ENCODE measurements around the gene ZAP70.

The ZAP70 gene

GRCh38 chr2:97735161-97735561 lies 21.8 kb downstream of the ZAP70 start:
- no peak for DNase-seq

DNA sequence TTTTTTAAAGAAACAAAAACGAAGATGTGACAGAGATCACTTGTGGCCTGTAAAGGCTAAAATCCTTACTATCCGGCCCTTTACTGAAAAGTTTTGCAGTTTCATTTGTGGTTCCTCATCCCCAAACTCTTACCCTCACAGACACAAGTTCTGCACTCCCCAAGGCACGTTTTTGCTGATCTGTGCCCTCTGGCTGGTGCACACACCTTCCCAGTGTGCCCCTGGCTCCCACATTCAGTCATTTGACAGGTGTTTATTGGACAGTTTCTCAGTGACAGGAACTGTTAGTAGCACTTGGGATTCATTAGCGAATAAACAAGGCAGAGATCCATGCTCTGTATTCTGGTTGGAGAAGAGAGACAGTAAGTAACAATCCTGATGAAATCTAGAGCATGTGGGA lies 22.8 kb downstream of the ZAP70 start:
- DNase-seq: no peak

DNA sequence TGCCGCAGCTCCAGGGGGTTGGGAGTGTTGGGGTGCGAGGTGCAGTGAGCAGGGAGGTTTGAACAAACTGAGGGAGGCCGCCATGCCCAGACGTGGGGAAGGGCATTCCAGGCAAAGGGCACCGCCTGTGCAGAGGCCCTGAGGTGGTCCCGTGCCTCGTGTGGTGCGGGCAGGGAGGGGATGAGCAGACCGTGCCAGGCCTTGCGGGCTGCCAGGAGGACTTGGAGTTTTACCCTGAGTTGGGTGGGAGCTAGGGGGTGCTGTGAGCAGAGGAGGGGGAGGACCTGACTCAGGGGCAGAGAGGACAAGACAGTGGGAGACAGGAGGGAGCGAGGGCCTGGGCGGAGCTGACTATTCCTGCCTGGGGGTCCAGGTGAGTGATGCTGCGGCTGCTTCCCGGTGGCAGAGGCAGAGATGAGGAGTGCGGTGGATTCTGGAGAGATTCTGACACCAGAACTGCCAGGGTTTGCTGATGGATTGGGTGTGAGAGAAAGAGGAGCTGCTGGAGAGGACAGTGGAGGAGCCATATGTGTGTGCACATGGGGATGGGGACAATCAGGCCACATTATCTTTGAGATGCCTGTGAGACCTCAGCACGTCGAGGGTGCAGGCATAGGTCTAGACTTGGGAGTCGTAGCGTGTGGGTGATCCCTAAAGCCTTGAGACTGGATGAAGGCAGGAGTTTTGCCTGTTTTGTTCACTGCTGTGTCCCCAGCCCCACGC lies 23.4 kb downstream of the ZAP70 start:
- no peak for DNase-seq

DNA sequence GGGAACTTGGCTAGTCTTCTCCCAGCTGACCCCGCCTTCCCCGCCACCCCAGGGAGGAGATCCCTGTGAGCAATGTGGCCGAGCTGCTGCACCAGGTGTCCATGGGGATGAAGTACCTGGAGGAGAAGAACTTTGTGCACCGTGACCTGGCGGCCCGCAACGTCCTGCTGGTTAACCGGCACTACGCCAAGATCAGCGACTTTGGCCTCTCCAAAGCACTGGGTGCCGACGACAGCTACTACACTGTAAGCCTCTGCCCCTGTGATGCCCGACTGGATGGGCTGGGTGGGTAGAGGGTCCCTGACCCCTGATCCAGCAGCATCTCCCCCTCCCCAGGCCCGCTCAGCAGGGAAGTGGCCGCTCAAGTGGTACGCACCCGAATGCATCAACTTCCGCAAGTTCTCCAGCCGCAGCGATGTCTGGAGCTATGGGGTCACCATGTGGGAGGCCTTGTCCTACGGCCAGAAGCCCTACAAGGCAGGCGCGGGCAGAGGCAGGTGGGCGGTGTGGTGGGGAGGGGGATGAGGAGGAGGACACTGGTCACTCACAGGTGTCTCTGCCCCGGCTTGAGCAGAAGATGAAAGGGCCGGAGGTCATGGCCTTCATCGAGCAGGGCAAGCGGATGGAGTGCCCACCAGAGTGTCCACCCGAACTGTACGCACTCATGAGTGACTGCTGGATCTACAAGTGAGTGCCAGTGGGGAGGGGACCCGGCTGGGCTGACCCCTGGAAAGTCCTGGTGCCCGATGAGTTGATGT lies 24.2 kb downstream of the ZAP70 start:
- no peak for DNase-seq

DNA sequence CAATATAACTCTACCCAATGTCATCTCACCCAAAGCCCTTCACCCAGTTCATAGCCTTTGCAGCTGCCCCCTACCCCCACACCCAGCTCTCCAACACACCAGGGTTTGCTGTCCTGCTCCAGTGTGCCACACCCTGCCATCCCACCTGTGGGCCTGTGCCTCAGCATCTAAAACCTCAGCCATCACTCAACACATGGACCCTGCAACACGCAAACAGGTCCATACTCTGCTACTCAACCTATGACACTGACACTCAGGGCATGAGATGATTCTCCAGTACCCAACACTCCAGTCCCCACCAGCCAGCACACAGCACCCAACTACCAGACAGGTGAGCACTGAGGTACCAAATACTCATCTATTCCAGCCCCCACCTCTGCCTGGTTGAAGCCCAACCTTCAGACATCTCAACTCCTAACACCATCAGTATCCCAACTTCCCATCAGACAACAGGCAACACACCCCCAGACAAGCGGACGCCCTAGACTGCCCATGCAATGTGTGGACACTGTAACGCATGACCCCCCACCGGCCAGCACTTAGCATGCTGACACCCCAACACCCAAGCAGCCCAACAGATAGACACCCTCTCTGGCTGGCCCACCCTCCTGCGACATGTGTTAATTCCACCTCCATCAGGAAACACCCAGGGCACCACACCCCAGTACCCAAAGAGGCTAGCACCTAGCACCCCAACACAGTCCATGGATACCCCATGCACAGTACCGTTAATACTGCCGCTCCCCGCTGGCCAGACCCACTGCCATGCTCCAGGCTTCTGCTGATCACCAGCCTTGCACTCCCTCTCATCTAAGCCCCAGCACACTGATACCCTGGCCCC lies 25.0 kb downstream of the ZAP70 start:
- DNase-seq: no peak

DNA sequence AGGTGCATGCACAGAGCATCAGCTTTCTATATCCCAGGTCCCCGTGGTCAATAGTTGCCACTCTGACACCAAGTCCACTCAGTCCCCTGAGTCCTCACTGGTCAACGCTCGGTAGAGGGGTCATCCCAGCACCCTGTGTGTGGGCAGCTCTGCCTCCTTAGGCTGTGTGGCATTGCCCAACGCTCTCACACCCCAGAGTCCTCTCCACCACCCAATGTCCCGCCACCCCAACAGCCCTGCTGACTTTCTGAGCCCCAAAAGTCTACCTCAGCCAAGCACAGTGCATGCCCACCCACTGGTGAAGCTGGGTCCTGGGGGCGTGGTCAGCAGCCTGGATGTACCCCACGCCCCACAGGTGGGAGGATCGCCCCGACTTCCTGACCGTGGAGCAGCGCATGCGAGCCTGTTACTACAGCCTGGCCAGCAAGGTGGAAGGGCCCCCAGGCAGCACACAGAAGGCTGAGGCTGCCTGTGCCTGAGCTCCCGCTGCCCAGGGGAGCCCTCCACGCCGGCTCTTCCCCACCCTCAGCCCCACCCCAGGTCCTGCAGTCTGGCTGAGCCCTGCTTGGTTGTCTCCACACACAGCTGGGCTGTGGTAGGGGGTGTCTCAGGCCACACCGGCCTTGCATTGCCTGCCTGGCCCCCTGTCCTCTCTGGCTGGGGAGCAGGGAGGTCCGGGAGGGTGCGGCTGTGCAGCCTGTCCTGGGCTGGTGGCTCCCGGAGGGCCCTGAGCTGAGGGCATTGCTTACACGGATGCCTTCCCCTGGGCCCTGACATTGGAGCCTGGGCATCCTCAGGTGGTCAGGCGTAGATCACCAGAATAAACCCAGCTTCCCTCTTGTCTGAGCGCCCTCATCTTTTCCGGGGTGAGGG lies 25.9 kb downstream of the ZAP70 start:
- DNase-seq: no peak

DNA sequence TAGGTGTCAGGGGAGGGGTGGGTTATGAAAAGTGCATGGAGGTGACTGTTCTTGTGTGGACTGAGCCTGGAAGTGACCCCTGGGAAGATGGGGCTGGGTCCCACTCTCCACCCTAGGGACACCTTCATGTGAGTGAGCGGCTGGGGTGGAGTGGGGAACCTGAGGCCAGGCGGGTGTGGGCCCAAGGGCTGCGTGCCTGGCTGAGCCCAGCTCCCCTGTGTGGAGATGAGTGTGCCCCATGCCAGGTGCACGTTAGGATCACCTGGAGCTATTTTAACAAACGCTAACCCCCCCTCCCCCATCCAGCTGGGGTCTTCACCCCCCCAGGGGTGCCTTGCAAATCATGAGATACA lies 26.5 kb downstream of the ZAP70 start:
- no peak for DNase-seq

- DNase-seq: peak; percentile 51
Measured at GRCh38 chr2:97740590-97741182, 27.3 kb downstream of the ZAP70 start.

DNA sequence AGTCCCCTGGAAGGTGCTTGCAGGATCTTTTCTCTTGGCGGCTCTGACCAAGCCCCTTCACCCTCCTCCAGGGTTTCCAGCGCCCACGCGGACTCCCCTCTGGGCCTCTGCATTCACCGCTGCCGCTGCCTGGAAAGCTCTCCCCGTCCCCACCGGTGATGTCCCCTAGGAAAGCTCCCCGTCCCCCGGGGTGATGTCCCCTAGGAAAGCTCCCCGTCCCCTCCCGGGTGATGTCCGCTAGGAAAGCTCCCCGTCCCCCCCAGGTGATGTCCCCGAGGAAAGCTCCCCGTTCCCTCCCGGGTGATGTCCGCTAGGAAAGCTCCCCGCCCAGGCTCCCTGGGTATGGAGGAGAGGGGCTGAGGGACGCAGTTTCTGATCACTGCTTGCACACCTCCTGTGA lies 27.9 kb downstream of the ZAP70 start:
- DNase-seq: no peak

- DNase-seq: no peak
Measured at GRCh38 chr2:97741686-97742085, 28.3 kb downstream of the ZAP70 start.

GRCh38 chr2:97742381-97742847 lies 29.0 kb downstream of the ZAP70 start:
- peak; percentile 38 for DNase-seq

DNA sequence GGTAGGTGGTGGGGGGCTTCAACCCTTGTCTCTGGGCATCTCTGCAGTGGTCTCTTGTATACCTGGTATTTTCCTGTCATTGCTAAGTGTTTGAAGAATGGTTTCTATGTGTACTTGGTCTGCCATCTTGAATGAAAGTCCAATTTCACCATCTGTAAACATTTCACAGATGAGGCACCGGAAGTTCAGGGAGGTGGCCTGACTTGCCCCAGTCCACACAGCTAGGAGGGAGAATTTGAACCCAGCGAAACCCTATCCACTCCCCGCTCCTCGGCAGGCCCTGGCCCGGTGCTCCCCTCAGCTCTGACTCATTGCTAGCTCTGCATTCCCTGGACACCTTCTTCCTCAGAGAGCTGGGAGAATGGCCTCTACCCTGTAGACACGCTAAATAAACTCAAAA lies 30.5 kb downstream of the ZAP70 start:
- DNase-seq: no peak

- DNase-seq: peak; percentile 47
Measured at GRCh38 chr2:97745474-97746174, 32.2 kb downstream of the ZAP70 start.

DNA sequence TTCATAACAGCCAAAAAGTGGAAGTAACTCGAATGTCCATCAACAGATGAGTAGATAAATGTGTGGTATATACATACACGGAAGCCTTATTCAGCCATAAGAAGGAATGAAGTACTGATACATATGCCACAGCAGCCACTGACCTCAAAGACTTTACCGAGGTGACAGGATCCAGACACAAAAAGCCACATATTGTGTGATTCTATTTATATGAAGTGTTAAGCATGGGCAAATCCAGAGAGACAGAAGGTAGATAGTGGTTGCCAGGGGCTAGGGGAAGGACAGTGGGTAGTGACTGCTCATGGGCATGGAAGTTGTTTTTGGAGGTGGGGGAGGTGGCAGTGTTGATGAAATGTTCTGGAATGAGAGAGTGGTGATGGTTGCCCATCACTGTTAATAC lies 33.9 kb downstream of the ZAP70 start:
- no peak for DNase-seq

DNA sequence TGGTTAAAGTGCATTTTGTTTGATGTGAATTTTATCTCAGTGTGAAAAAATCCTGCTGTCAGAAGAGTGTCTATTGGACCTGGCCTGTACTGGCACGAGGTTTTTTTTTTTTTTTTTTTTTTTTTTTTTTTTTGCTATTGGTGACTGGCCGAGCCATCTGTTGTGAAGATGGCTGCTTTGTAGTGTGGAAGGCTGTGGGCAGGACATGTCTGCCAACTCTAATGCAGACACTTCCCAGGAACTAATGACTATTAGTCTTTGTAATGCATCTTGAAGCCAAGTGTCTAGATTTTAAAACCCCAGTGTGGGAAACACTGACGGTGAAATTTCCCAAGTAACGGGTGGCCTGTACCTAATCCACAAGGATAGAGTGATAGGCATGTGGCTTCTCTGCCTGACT lies 34.3 kb downstream of the ZAP70 start:
- no peak for DNase-seq

DNA sequence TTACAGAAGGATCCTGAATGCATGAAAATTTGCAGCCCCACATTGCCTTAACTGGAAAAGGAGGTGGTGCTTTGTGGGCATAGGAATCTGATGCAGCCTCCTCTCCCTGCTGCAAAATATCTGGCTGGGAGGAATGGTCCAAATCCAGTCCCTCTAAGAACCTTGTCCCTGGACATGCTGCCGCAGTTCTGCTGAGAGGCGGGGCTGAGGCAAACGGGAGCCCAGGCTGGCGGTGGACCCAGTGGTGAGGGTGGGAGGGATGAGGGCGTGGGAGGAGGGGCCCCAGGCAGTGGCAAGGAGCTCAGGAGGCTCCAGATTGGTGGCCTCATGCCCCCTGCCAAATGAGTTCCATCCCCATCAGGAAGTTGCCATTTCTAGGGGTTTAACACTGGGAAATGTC lies 36.2 kb downstream of the ZAP70 start:
- no peak for DNase-seq

- DNase-seq: no peak
Measured at GRCh38 chr2:97750017-97750416, 36.6 kb downstream of the ZAP70 start.

- no peak for DNase-seq
Measured at GRCh38 chr2:97751752-97752151, 38.4 kb downstream of the ZAP70 start.

DNA sequence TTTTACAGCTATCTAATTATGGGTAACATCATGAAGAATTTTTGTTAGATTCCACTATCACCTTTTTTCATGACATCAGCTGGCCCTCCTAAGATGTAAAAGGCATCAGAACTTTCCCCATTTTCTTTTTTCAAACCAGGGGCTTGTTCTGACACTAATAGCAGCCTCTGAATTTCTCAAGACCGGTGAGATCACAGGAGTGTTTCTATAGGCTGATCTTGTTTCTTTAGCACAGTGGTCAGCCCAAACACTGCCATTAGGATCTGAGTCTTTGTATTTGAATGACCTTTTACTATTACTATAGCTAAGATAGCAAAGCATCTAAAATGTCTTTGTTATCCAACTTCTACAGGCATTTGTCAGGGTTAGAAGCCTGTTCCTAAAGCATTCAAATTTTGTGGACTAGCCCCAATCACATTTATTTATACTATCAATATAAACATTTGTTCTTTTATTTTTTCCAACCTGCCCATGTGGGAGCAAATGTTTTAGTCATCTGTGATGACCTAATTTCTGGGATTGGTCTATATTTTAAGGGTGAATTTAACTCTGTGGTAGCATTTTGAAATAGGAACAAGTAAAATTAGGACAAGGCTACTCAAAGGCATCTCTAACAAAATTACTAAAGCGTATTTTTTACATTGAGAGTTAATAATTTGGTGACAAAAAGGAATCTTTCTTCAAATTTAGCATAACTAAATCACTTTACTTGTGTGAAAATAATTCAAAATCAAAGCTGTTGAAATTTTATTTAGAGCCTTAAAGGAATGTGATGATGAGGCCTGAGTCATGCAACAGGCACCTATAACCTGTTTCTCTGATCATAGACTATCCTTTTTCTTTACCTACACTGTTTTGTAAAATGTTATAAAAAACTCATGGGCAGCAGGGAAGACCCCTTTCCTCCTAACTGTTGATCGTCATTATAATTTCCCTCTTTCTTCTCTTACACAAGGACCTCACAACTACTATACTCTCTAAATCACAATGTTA lies 39.3 kb downstream of the ZAP70 start:
- no peak for DNase-seq

DNA sequence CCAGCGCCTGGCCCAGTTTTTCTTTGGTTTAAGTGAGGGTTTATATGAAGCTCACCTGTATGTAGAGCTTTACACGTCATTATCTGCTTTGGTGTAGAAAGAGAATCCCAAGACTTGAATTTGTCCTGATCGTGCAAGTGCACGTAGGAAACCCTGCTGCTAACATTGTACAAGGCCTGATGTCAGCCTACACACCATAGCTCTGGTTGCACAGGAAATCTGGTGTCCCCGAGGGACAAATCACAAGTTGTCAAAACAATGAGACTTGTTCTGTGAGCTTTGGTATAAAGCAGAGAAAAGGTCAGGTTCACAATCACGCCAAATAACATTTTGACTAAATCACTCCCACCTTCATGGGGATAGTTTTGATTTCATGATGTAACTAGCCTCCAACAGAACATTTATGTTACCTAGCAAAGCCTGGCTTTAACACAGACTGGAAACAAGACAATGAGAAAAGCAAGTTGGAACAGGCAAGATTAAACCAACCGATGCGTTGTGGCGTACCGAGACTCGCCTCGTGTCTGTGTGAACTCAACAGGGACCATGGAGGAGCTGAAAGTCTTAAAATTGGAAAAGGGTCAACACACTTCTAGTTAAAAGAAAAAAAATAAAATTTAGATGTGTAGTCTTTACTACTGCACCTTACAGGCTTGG lies 41.4 kb downstream of the ZAP70 start:
- no peak for DNase-seq

All from CD4-positive, alpha-beta T cell treated with Interleukin-17A for 4 hours (primary cell).